AG09309 (cell line): ENCODE data around the gene MRPS6.

Experiments
- DNase-seq: peaks from one replicate; pipeline ENCODE4 v3.0.0-alpha.2; 2010; ENCODE audit warnings: low read depth
- H3K4me3 ChIP-seq: 2 replicates; pipeline ENCODE4 v1.5.1; 2011; ENCODE audit warnings: mild to moderate bottlenecking, low read depth, low read length, moderate library complexity; ENCODE audit not compliant: control insufficient read depth
- CTCF ChIP-seq: IDR thresholded peaks from 2 replicates; pipeline ENCODE4 v1.5.1; 2011; ENCODE audit warnings: mild to moderate bottlenecking, low read depth, low read length, inconsistent platforms; ENCODE audit not compliant: insufficient read depth, control insufficient read depth; ENCODE audit errors: missing control alignments

The MRPS6 gene

GRCh38 chr21:34183331-34183928 is 110.1 kb downstream of the MRPS6 start:
- TF ChIP-seq CTCF = no peak
- no peak for DNase-seq
- H3K4me3 ChIP-seq = no peak overlapping the region

GRCh38 chr21:34184232-34184631 is 110.9 kb downstream of the MRPS6 start:
- no peak for TF ChIP-seq CTCF
- no peak overlapping the region for H3K4me3 ChIP-seq
- DNase-seq = no peak

GRCh38 chr21:34185026-34185750 is 111.8 kb downstream of the MRPS6 start:
- no peak for TF ChIP-seq CTCF
- no peak for DNase-seq
- no peak overlapping the region for H3K4me3 ChIP-seq

GRCh38 chr21:34186109-34186719 is 112.8 kb downstream of the MRPS6 start:
- DNase-seq = no peak
- no peak for TF ChIP-seq CTCF

GRCh38 chr21:34187935-34188334 is 114.6 kb downstream of the MRPS6 start:
- DNase-seq = peak; percentile 67
- no peak overlapping the region for H3K4me3 ChIP-seq
- no peak for TF ChIP-seq CTCF

More at GRCh38 chr21:34186109-34186719, 112.8 kb downstream of the MRPS6 start:
- no peak overlapping the region for H3K4me3 ChIP-seq

GRCh38 chr21:34189506-34189905 is 116.1 kb downstream of the MRPS6 start:
- no peak for DNase-seq
- no peak for TF ChIP-seq CTCF

More at GRCh38 chr21:34189506-34189905, 116.1 kb downstream of the MRPS6 start:
- H3K4me3 ChIP-seq = no peak overlapping the region
